SK-N-SH (cell line): Measurements from ENCODE around the gene CCDC88B. TPM values are rescaled to one million over a fixed set of nuclear protein-coding genes. Genes with fewer than 3 reads are reported as not detected.

ENCODE experiments used
- CTCF ChIA-PET: fragments of 300-600, 350-600 bp; formaldehyde crosslinking; extraction: SDS; loops from one replicate; lab custom pipeline; 2021; lab: Yijun Ruan, JAX
- POLR2A ChIA-PET: fragments of 350-600 bp; sonication (Branson Sonifier 250); formaldehyde crosslinking; extraction: SDS; loops from one replicate; lab custom pipeline; 2020; ENCODE audit warnings: antibody characterized with exemption, inconsistent platforms; lab: Yijun Ruan, JAX
- DNase-seq: peaks from one replicate; pipeline ENCODE4 v3.0.0; 2012
- H2AFZ ChIP-seq: fragments of 200-600 bp; sonication (generic); 2 replicates; pipeline ENCODE4 v1.8.1; 2016; ENCODE audit warnings: antibody characterized with exemption, mild to moderate bottlenecking, low read depth
- H3F3A ChIP-seq: fragments of 200-600 bp; sonication (generic); replicated peaks from 2 replicates; pipeline ENCODE3; 2016; ENCODE audit warnings: antibody characterized with exemption, mild to moderate bottlenecking; ENCODE audit not compliant: insufficient read depth
- H3K27ac ChIP-seq, 2 experiments: fragments of 200-500 bp in 1 of 2; fragments of 200-600 bp in 1 of 2; sonication (Bioruptor generic) in 1 of 2; sonication (generic), shearing (Covaris generic) in 1 of 2; 2 replicates each; pipeline versions ENCODE4 v1.5.1 to v1.6.1; 2014 to 2016; ENCODE audit warnings: low read depth in 2 of 2, inconsistent platforms in 1 of 2, low read length in 1 of 2, mild to moderate bottlenecking in 1 of 2, mixed read lengths in 1 of 2
- H3K27me3 ChIP-seq: fragments of 200-600 bp; sonication (generic), shearing (Covaris generic); 2 replicates; pipeline ENCODE4 v1.6.1; 2016; ENCODE audit warnings: mixed run types; ENCODE audit not compliant: insufficient read depth
- H3K36me3 ChIP-seq, 2 experiments: fragments of 200-500 bp in 1 of 2; fragments of 200-600 bp in 1 of 2; sonication (Bioruptor generic) in 1 of 2; sonication (generic) in 1 of 2; replicated peaks in 1 of 2; 2 replicates each; pipeline versions ENCODE3 to v1.5.1; 2014 to 2016; ENCODE audit warnings: low read length in 1 of 2, mild to moderate bottlenecking in 1 of 2; ENCODE audit not compliant: insufficient read depth in 2 of 2, control insufficient read depth in 1 of 2
- H3K4me1 ChIP-seq, 2 experiments: fragments of 200-500 bp in 1 of 2; fragments of 200-600 bp in 1 of 2; sonication (Bioruptor generic) in 1 of 2; sonication (generic), shearing (Covaris generic) in 1 of 2; 2 replicates each; pipeline versions ENCODE4 v1.5.1 to v1.6.1; 2014 to 2016; ENCODE audit warnings: low read depth in 1 of 2, low read length in 1 of 2, mixed run types in 1 of 2; ENCODE audit not compliant: insufficient read depth in 2 of 2, control insufficient read depth in 1 of 2
- H3K4me2 ChIP-seq: fragments of 200-600 bp; sonication (generic), shearing (Covaris generic); 2 replicates; pipeline ENCODE4 v1.6.1; 2017; ENCODE audit warnings: mixed run types
- H3K4me3 ChIP-seq, 2 experiments: fragments of 200-500 bp in 1 of 2; fragments of 200-600 bp in 1 of 2; sonication (Bioruptor generic) in 1 of 2; sonication (generic), shearing (Covaris generic) in 1 of 2; 2 replicates each; pipeline versions ENCODE4 v1.5.1 to v1.8.1; 2014 to 2016; ENCODE audit warnings: low read depth in 2 of 2, inconsistent platforms in 1 of 2, low read length in 1 of 2, mild to moderate bottlenecking in 1 of 2, mixed read lengths in 1 of 2, moderate library complexity in 1 of 2
- H3K79me2 ChIP-seq: fragments of 200-600 bp; sonication (generic); 2 replicates; pipeline ENCODE4 v1.8.1; 2017; ENCODE audit warnings: mild to moderate bottlenecking; ENCODE audit not compliant: insufficient read depth
- H3K9ac ChIP-seq: fragments of 200-600 bp; sonication (generic); 2 replicates; pipeline ENCODE4 v1.6.1; 2017; ENCODE audit warnings: mixed run types
- H3K9me2 ChIP-seq: fragments of 200-600 bp; sonication (generic); 2 replicates; pipeline ENCODE4 v1.6.1; 2017; ENCODE audit warnings: mixed run types
- H3K9me3 ChIP-seq: fragments of 200-600 bp; sonication (generic); 2 replicates; pipeline ENCODE4 v1.6.1; 2017; ENCODE audit warnings: mixed run types, mild to moderate bottlenecking, moderate library complexity
- H4K20me1 ChIP-seq: fragments of 200-600 bp; sonication (generic); 2 replicates; pipeline ENCODE4 v1.6.1; 2017; ENCODE audit warnings: mild to moderate bottlenecking, mixed run types; ENCODE audit not compliant: insufficient read depth
- ELF1 ChIP-seq: IDR thresholded peaks from 2 replicates; pipeline ENCODE4 v1.4.0; 2012
- GABPA ChIP-seq: IDR thresholded peaks from 2 replicates; pipeline ENCODE4 v1.4.0; 2012; ENCODE audit warnings: low read depth, mild to moderate bottlenecking
- MXI1 ChIP-seq: IDR thresholded peaks from 2 replicates; pipeline ENCODE4 v1.6.1; 2012; ENCODE audit warnings: mild to moderate bottlenecking, low read depth, low read length, improper control_type of control experiment
- RAD21 ChIP-seq: IDR thresholded peaks from 2 replicates; pipeline ENCODE4 v1.6.1; 2012; ENCODE audit warnings: mild to moderate bottlenecking, low read length
- TCF12 ChIP-seq: IDR thresholded peaks from 2 replicates; pipeline ENCODE4 v1.4.0; 2012
- USF2 ChIP-seq: fragments of 150-350 bp; IDR thresholded peaks from 2 replicates; pipeline ENCODE4 v1.6.1; 2017; ENCODE audit warnings: antibody characterized with exemption, low read length, low read depth, borderline replicate concordance
- WGBS: methylation state at CpG from one replicate; pipeline ENCODE4 v1.1.6; 2017; ENCODE audit warnings: low lambda C conversion rate; 5-methylcytosine and 5-hydroxymethylcytosine counted together
- polyA plus RNA-seq, 3 experiments: library from polyadenylated mRNA; depleted of rRNA; stranded (reverse); fragments of >200 nt; gene quantifications; 2 replicates each; pipeline ENCODE4 v1.2.3, GENCODE V29; 2012
- TF ChIP-seq, protein P1 (sequence below): IDR thresholded peaks from 2 replicates; pipeline ENCODE4 v1.6.1; 2012; ENCODE audit warnings: mild to moderate bottlenecking, low read depth, low read length, moderate library complexity
- TF ChIP-seq, protein P2 (sequence below): fragments of 150-350 bp; IDR thresholded peaks from 2 replicates; pipeline ENCODE4 v1.6.1; 2016; ENCODE audit warnings: mild to moderate bottlenecking, low read depth, low read length

Gene CCDC88B
- polyA plus RNA-seq, 1 of the 3 experiments (the other 2 are of a cell fraction), result 3.4 TPM

DNA sequence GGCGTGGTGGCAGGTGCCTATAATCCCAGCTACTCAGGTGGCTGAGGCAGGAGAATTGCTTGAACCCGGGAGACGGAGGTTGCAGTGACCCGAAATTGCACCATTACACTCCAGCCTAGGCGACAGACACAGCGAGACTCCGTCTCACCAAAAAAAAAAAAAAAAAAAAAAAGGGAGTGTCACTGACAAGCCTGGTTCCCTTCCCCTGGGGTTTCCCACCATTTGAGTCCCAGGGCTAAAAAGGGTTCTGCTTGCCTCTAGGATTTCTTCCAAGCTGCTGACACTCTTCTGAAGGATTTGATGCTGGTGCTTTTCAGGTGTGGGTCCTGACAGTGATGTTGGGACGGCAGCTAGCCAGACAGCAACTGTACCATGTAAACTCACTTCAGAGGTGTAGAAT is 1.3 kb upstream of the CCDC88B start:
- H3K79me2 ChIP-seq, result no peaks in the 10 kb centered on the region
- H3K4me2 ChIP-seq, result no peak overlapping the region
- H3K9me2 ChIP-seq, result no peaks in the 10 kb centered on the region
- TF ChIP-seq ELF1, result no peak
- H3K27me3 ChIP-seq, result no peaks in the 10 kb centered on the region
- H3K4me3 ChIP-seq, result no peak overlapping the region
- no peak overlapping the region for H2AFZ ChIP-seq
- no peaks in the 10 kb centered on the region for H3K36me3 ChIP-seq
- POLR2A ChIA-PET, result no interaction called here
- no peaks in the 10 kb centered on the region for H3K9me3 ChIP-seq
- no peak for DNase-seq
- H3K4me1 ChIP-seq, result peaks cover 0 to 4% of the 10 kb centered on the region in 2 experiments; a peak in 1 of 4 replicates
- no peaks in the 10 kb centered on the region for H4K20me1 ChIP-seq
- peaks cover 5% of the 10 kb centered on the region for H3F3A ChIP-seq
- CTCF ChIA-PET, result interaction anchor here (1.2 kb wide), 1 partner anchor 16 kb away, joined by 3 read pairs; no protein-coding TSS in a partner anchor
- H3K27ac ChIP-seq, result no peak overlapping the region
- 82% methylated on average over 7 of the region's 8 CpGs for WGBS
- H3K9ac ChIP-seq, result no peak overlapping the region

DNA sequence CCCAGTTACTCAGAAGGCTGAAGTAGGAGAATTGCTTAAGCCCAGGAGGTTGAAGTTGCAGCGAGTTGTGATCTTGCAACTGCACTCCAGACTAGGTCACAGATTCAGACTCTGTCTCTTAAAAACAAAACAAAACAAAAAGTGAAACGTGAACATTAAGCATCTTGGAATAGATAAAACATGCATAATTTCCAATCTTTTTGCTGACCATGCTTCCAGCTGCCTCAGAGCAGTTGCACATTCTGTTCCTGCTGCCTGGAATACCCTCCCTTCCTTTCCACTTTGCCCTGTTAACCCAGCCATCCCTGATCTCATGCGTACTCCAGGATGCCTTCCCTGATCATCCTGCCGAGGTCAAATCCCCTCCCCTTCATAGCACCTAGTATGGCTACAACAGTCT is 718 bp upstream of the CCDC88B start:
- Histone ChIP-seq H3K9ac (no peak overlapping the region), H3K9me3 (no peaks in the 10 kb centered on the region), H4K20me1 (no peaks in the 10 kb centered on the region), H3K36me3 (no peaks in the 10 kb centered on the region), H3K4me3 (no peak overlapping the region), H3K4me2 (no peak overlapping the region), H3F3A (peaks cover 5% of the 10 kb centered on the region), H3K27ac (no peak overlapping the region), H3K27me3 (no peaks in the 10 kb centered on the region), H3K4me1 (peaks cover 0 to 4% of the 10 kb centered on the region in 2 experiments; a peak in 1 of 4 replicates), H3K9me2 (no peaks in the 10 kb centered on the region), H3K79me2 (no peaks in the 10 kb centered on the region), H2AFZ (no peak overlapping the region)
- TF ChIP-seq GABPA (no peak), RAD21 (no peak), USF2 (no peak), MXI1 (no peak), TCF12 (no peak)
- TF ChIP-seq, protein P1, sequence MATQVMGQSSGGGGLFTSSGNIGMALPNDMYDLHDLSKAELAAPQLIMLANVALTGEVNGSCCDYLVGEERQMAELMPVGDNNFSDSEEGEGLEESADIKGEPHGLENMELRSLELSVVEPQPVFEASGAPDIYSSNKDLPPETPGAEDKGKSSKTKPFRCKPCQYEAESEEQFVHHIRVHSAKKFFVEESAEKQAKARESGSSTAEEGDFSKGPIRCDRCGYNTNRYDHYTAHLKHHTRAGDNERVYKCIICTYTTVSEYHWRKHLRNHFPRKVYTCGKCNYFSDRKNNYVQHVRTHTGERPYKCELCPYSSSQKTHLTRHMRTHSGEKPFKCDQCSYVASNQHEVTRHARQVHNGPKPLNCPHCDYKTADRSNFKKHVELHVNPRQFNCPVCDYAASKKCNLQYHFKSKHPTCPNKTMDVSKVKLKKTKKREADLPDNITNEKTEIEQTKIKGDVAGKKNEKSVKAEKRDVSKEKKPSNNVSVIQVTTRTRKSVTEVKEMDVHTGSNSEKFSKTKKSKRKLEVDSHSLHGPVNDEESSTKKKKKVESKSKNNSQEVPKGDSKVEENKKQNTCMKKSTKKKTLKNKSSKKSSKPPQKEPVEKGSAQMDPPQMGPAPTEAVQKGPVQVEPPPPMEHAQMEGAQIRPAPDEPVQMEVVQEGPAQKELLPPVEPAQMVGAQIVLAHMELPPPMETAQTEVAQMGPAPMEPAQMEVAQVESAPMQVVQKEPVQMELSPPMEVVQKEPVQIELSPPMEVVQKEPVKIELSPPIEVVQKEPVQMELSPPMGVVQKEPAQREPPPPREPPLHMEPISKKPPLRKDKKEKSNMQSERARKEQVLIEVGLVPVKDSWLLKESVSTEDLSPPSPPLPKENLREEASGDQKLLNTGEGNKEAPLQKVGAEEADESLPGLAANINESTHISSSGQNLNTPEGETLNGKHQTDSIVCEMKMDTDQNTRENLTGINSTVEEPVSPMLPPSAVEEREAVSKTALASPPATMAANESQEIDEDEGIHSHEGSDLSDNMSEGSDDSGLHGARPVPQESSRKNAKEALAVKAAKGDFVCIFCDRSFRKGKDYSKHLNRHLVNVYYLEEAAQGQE, result no peak
- TF ChIP-seq, protein P2, sequence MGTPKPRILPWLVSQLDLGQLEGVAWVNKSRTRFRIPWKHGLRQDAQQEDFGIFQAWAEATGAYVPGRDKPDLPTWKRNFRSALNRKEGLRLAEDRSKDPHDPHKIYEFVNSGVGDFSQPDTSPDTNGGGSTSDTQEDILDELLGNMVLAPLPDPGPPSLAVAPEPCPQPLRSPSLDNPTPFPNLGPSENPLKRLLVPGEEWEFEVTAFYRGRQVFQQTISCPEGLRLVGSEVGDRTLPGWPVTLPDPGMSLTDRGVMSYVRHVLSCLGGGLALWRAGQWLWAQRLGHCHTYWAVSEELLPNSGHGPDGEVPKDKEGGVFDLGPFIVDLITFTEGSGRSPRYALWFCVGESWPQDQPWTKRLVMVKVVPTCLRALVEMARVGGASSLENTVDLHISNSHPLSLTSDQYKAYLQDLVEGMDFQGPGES, result no peak
- CTCF ChIA-PET, result no interaction called here
- 63% methylated on average over 4 of the region's 4 CpGs for WGBS
- DNase-seq, result no peak
- POLR2A ChIA-PET, result no interaction called here
